ENCODE data around the gene CLCA1.

DNA sequence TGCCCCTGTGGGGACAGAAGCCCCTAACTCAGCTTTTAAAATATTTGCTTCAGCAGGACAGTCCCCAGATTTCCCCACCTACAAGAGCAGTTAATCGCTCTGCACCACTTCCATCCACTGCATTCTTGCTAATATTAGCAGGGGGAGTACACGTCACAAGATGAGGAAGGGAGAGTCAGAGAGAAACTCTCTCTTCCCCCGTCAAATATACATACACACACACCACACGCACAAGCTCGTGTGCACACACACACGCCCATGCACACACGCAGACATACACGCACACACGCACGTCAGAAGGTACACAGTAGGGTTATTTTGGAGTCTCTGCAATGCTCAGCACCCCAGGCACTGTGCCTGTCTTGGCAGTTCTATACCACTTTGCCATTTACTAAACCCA, 2.1 kb downstream of the CLCA1 start:
- TF ChIP-seq POLR2A (IDR thresholded peaks at IDR 0.05), result no peak
- TF ChIP-seq, protein P1, sequence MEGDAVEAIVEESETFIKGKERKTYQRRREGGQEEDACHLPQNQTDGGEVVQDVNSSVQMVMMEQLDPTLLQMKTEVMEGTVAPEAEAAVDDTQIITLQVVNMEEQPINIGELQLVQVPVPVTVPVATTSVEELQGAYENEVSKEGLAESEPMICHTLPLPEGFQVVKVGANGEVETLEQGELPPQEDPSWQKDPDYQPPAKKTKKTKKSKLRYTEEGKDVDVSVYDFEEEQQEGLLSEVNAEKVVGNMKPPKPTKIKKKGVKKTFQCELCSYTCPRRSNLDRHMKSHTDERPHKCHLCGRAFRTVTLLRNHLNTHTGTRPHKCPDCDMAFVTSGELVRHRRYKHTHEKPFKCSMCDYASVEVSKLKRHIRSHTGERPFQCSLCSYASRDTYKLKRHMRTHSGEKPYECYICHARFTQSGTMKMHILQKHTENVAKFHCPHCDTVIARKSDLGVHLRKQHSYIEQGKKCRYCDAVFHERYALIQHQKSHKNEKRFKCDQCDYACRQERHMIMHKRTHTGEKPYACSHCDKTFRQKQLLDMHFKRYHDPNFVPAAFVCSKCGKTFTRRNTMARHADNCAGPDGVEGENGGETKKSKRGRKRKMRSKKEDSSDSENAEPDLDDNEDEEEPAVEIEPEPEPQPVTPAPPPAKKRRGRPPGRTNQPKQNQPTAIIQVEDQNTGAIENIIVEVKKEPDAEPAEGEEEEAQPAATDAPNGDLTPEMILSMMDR (IDR thresholded peaks at IDR 0.05), result no peak

Measured in testis (tissue), 2 donors.